HG02981 (cell line): Measurements from ENCODE around the gene PIPOX.

ENCODE experiments used
- ATAC-seq: cut with Tn5 transposase; IDR thresholded peaks from one replicate; pipeline ENCODE4 v1.9.1; 2021; ENCODE audit warnings: mild to moderate bottlenecking, moderate library complexity; ENCODE audit not compliant: unreplicated experiment

The PIPOX gene

GRCh38 chr17:29094101-29094708 is 51.3 kb downstream of the PIPOX start:
- ATAC-seq = no peak

DNA sequence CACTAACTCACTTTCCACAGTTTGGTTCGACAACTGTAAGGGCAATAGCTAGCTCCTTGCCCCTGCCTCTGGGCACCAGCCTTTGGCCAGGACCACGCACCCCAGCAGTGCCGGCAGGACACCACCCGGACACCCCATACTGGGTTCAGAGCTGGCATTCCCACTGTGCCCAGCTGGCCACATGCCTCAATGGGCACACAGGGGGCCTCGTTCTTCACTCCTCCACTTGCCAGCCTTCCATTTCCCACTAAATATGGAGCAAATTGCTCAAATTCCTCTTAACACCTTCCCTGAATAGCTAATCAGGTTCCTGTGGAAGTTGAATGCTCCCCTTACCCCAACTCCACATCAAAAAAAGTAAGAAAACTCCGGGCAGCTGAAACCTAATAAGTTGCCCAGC is 52.5 kb downstream of the PIPOX start:
- ATAC-seq = no peak

GRCh38 chr17:29096094-29096493 is 53.2 kb downstream of the PIPOX start:
- no peak for ATAC-seq

DNA sequence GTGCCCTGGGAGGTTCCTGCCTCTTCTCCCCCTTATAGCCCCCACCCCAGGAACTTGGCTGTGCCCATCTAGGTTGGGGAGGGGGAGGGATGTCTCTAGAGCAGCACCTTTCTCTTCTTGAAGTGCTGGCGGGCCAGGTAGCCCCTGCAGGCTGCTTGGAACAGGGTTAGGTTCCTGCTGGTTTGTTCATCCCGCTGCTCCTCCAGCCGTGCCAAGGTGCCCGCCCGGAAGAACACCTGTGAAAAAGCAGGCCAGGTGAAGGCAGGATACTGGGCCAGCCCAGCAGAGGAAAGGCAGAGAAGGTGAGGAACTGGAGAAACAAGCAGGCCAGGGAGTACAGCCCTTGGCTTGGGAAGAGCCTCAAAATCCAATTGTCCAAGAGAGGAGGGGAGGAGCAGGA is 56.6 kb downstream of the PIPOX start:
- no peak for ATAC-seq

DNA sequence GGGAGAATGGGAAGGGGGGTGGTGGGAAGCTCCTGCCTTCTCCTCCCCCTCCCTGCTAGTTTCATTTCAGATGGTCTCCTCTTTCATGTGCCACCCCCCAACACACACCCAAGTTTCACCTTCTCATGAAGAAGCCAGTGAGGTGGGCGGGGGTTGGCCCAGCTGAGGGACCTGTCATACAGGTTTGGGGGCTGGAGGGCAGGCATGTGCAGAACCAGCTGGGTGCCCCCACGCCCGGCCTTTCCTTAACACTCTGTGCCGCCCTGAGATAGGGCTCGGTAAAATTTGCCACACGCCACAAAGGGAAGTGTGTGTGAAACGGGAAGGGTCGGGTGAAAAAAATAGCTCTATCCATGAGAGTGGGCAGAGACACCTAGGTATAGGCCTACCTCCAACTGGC is 57.4 kb downstream of the PIPOX start:
- no peak for ATAC-seq

- ATAC-seq = no peak
Observed at GRCh38 chr17:29102046-29102445, 59.1 kb downstream of the PIPOX start.

DNA sequence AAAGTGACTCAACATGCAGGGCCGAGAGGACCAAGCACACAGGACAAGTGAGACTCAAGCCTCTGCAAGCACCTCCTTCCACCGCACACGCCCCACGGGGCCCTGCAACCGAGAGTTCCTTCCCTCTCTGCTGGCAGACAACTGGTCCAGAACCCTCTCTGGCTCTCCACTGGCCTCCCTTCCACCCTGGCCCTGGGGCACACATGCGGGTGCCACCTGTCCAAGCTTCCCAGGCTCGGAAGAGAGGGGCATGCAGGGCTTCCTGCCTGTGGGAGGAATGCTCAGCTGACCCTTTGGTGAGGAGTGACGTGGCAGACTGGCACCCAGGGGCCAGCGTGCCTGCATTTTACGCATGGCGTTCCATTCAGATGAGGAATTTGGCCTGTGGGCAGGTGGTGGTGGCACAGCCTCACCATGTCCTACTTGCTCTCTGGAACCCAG is 59.8 kb downstream of the PIPOX start:
- ATAC-seq = no peak

- ATAC-seq = no peak
Observed at GRCh38 chr17:29103341-29103740, 60.4 kb downstream of the PIPOX start.
